Measurements from ENCODE around the gene OTOP2.
"Not testable (repeated sequence)": the region's sequence is repeated elsewhere in the genome, so short reads cannot be mapped to it uniquely, and the experiment has no call there.

Gene OTOP2

DNA sequence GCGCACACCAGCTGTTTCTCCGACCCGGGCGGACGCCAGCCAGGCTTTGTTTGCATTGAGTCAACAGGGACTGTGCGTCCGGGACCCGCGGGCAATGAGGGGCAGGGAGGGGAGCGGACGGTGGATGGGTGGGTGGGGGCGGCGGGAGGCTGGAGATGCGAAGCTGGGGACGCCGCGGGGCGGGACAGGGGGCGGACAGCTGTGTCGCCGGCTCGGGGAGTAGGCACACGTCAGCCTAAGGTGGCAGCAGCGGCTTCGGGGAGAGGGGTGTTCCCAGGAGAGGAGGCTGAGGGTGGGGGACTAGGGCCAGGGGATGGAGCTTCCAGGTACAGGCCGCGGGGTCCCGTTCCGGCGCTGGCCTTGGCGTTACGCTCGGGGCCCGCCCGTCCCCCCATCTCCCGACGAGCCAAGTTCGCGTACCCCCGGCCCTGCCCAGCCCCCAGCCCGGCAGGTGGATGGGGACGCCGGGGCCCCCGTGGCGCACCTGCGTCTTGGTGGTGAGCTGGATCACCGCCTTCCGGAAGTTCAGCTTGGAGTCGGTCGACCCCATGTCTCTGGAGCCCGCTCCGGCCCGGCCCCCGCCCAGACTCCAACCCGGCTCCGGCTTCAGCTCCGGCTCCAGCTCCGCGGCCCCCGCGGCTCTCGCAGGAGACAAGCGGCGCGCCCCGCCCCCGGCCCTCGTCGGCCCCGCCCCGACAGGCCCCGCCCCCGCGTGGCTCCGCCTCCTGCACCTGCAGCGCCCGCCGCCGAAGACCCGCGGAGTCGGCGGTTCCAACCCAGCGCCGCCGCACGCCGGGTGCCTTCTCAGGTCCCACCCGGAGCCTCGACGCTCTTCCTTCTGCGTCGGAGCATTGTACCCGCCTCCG is 48.3 kb downstream of the OTOP2 start, which contains the start of gene HID1:
Gene HID1 (minus strand): TSS at position 653 of the 866 bp plus-strand sequence. CDS start 103 bp downstream, at position 550.
- DNase-seq (ENCODE audit: low spot score): peak; percentile 84

DNA sequence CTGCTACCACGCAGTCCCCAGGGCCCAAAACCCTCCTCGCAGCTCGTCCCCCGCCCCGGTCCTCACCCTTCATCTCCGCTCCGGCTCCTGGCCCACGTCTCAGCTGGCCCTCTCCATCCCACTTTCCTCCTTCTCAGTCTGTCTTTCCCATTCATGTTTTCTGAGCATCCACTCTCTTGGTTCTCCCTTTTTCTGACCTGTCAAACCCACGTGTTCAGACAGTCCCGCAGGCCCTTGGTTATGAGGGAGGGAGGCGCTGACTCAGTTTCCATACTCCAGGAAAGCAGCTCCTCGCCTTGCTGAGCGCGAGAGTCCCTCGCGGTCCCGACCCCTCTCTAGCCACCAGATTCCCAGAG is 48.9 kb downstream of the OTOP2 start:
- no peak for DNase-seq (ENCODE audit: low spot score)

DNA sequence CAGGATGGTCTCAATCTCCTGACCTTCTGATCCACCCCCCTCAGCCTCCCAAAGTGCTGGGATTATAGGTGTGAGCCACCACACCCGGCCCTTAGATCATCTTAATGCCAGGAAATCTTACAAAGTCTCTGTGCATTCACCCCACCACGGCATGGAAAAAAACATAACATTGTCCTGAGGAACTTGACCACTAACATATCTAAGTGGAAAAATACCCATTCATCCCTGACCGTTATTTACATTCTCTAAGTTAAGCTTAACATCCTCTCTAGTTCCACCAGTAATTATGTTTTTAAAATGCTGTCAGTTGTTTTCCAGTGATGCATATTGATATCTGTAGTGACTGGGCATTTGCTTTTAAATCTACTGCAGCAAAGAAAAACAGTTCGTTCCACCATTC is 51.9 kb downstream of the OTOP2 start:
- DNase-seq (ENCODE audit: low spot score): no peak

DNA sequence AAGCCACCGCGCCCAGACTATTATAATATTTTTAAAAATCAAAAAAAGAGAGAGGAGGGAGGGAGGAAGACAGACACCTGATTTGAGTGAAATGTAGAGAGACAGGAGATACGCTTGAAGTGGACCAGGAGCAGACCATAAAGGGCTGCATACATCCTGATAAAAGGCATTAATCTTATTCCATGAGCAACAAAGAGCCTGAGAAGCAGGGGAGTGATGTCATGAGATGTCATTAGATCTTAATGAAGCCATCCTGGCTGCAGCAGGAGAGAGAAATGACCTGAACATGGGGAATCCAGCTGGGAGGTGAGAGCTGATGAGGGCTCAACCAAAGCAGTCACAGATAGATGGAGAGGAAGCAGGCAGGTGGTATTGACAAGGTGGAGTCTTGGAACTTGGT is 53.7 kb downstream of the OTOP2 start:
- DNase-seq (ENCODE audit: low spot score): no peak

- no peak for DNase-seq (ENCODE audit: low spot score)
These were observed 54.2 kb downstream of the OTOP2 start for GRCh38 chr17:74978240-74978639.

GRCh38 chr17:74979408-74980146 is 55.5 kb downstream of the OTOP2 start:
- no peak for DNase-seq (ENCODE audit: low spot score)

GRCh38 chr17:74981318-74981978 is 57.4 kb downstream of the OTOP2 start:
- DNase-seq (ENCODE audit: low spot score): no peak

DNA sequence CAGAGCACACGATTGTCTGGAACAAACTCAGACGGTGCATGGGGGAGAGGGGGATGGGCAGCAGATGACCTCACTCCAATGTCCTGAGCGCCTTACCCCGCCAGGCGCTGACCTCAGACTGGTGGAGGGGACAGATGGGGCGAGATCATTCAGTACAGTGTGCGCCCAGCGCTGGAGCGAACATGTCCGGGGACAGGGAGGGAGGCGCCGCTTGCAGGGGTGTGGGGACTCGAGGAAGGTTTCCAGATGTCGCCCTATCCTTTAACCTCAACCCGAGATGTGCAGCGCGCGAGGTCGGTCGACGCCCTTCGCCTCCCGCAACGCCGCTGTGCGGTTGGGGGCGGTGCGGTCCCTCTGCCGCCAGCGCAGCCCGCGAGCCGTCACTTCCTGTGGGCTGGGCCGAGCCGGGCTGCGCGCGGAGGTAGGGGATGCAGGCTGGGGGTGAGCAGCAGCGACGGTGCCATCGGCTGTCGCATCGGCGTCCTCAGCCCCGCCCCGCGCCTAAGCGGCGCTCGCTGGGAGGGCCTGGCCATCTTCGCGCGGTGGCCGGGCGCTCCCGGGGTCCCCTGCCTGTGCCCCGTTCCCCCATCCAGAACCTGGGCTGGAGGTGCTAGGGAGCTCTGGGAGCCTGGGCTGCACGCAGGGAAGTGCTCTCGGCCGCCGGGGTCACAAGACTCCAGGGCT is 58.0 kb downstream of the OTOP2 start:
- peak; percentile 92 for DNase-seq (ENCODE audit: low spot score)

DNA sequence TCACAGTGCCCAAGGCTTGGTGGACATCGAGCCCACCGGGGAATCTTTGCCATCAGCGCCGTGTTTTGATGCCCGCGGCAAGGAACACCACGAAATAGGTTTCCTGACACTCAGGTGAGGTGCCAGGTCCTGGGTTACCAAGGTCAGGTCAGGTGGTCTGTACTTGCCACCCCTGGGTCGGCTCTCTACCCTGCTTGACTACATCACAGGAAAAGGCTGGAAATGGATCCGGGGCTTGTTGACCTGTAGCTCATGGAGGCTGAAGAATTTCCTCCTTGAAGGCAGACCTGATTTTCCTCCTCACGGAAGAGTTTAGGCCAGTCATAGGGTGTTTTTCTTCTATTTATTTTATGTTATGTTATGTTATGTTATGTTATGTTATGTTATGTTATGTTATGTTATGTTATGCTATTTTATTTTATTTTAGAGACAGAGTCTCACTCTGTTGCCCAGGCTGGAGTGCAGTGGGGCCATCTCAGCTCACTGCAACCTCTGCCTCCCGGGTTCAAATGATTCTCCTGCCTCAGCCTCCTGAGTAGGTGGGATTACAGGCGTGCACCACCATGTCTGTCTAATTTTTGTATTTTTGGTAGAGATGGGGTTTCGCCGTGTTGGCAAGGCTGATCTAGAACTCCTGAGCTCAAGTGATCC is 58.7 kb downstream of the OTOP2 start:
- DNase-seq (ENCODE audit: low spot score): not testable (repeated sequence)

Data from Ammon's horn (tissue), 1 donor.